ENCODE data around the gene RHBDL2. TPM values are rescaled to one million over a fixed set of nuclear protein-coding genes. Genes with fewer than 3 reads are reported as not detected.

RHBDL2 gene
- total and polyA plus RNA-seq, 2 of the 4 experiments (the other 2 are of a cell fraction): 0.36 to 0.38 TPM

GRCh38 chr1:38870996-38871395, 70.6 kb downstream of the RHBDL2 start:
- Histone ChIP-seq H2BK15ac (ENCODE audit: low read depth, low read length) (no peak overlapping the region), H3K79me1 (ENCODE audit: low read depth in 1 of 2, low read length in 2 of 2) (peaks cover 23 to 44% of the 10 kb centered on the region in 2 experiments; a peak in 3 of 4 replicates), H2AFZ (replicated peaks; ENCODE audit: low read length, poor library complexity) (no peak overlapping the region), H3K18ac (ENCODE audit: low read depth, low read length) (no peak overlapping the region), H3K27me3 (ENCODE audit: control insufficient read depth, insufficient read depth, low read length) (no peaks in the 10 kb centered on the region), H3K4me1 (ENCODE audit: control insufficient read depth, insufficient read depth, low read length) (no peaks in the 10 kb centered on the region; the same call in 1 of the 2 replicates), H3K4me3 (ENCODE audit: insufficient read depth, low read depth, low read length) (no peak overlapping the region), H2AK9ac (replicated peaks; ENCODE audit: low read depth, low read length, poor library complexity) (no peak overlapping the region), H4K8ac (ENCODE audit: low read depth in 2 of 2, low read length in 2 of 2) (no peak overlapping the region), H3K9me3 (ENCODE audit: control insufficient read depth, insufficient read depth, low read length) (no peaks in the 10 kb centered on the region), H4K5ac (ENCODE audit: low read depth, low read length) (no peak overlapping the region), H3K9ac (ENCODE audit: low read depth, low read length) (no peak overlapping the region), H2BK5ac (ENCODE audit: low read depth, low read length, poor library complexity, severe bottlenecking) (no peak overlapping the region), H3K23ac (ENCODE audit: low read depth, low read length) (no peak overlapping the region), H3K9me1 (ENCODE audit: insufficient read depth, low read length) (0 out of 2 replicates have a peak, but pooled peaks cover 8% of the 10 kb centered on the region), H3K36me3 (ENCODE audit: control insufficient read depth, insufficient read depth, low read length) (no peaks in the 10 kb centered on the region), H2BK20ac (ENCODE audit: low read depth, low read length) (no peak overlapping the region), H4K91ac (ENCODE audit: insufficient read depth, low read depth, low read length) (no peak overlapping the region), H3K27ac (ENCODE audit: insufficient read depth, low read length) (no peak overlapping the region), H2AK5ac (ENCODE audit: low read depth, low read length) (no peak overlapping the region), H3K14ac (replicated peaks; ENCODE audit: low read depth, low read length) (no peak overlapping the region), H3K56ac (ENCODE audit: extremely low read depth, insufficient read depth, low read length) (no peak overlapping the region), H3K4me2 (ENCODE audit: low read depth, low read length) (no peak overlapping the region), H3K4ac (ENCODE audit: low read depth, low read length) (no peak overlapping the region), H4K20me1 (ENCODE audit: insufficient read depth, low read length) (no peaks in the 10 kb centered on the region; the same call in 1 of the 2 replicates), H2BK120ac (ENCODE audit: low read depth, low read length) (no peak overlapping the region)
- TF ChIP-seq USF2 (IDR thresholded peaks at IDR 0.05; ENCODE audit: low read depth, low read length) (no peak), FOS (IDR thresholded peaks at IDR 0.05; ENCODE audit: low read depth, low read length) (no peak), ELK1 (IDR thresholded peaks at IDR 0.05; ENCODE audit: borderline replicate concordance, low read depth, low read length) (no peak), MXI1 (IDR thresholded peaks at IDR 0.05; ENCODE audit: borderline replicate concordance, low read depth, low read length) (no peak), CHD1 (IDR thresholded peaks at IDR 0.05; ENCODE audit: low read depth, low read length) (no peak), POLR2A (IDR thresholded peaks at IDR 0.05; ENCODE audit: low read depth, low read length) (no peak), SMC3 (IDR thresholded peaks at IDR 0.05; ENCODE audit: low read depth, low read length) (no peak), CEBPB (IDR thresholded peaks at IDR 0.05; ENCODE audit: low read depth, low read length) (no peak), RAD21 (IDR thresholded peaks at IDR 0.05; ENCODE audit: low read length) (no peak), RFX5 (IDR thresholded peaks at IDR 0.05; ENCODE audit: low read depth, low read length) (no peak), MAFK (IDR thresholded peaks at IDR 0.05; ENCODE audit: low read depth, low read length) (no peak), BHLHE40 (IDR thresholded peaks at IDR 0.05; ENCODE audit: low read depth, low read length) (no peak), RCOR1 (IDR thresholded peaks at IDR 0.05; ENCODE audit: insufficient replicate concordance, low read length) (no peak), MAZ (IDR thresholded peaks at IDR 0.05; ENCODE audit: borderline replicate concordance, low read depth, low read length) (no peak), CTCF (conservative IDR thresholded peaks at IDR 0.05; ENCODE audit: low read depth, low read length) (no peak), NFE2L2 (IDR thresholded peaks at IDR 0.05; ENCODE audit: low read depth, low read length) (no peak)
- no peak for ATAC-seq (ENCODE audit: low read depth)
- DNase-seq: no peak
- CTCF ChIA-PET: no interaction called here
- dilution Hi-C loops (cut with HindIII; ENCODE audit: low sequenced_read_pairs, unreplicated experiment) (no loop called here), in situ Hi-C loops (cut with MboI; ENCODE audit: low sequenced_read_pairs) (loop anchor here (25.0 kb wide), 1 partner anchor 666 kb away; no protein-coding TSS in a partner anchor), intact Hi-C loops (cut with micrococcal nuclease) (no loop called here)
- WGBS, 2 experiments (ENCODE audit: extremely low coverage in 2 of 2, insufficient read length in 1 of 2): 88% methylated on average over 5 of the region's 8 CpGs; no CpG with 5 or more reads in 1 of the 2 experiments
- no TSS peak for BruUV-seq (replicated peaks)
- POLR2A ChIA-PET (ENCODE audit: unreplicated experiment): no interaction called here

Measured in IMR-90 (cell line).